ENCODE results near the gene FGF12. TPM values are rescaled to one million over a fixed set of nuclear protein-coding genes. Genes with fewer than 3 reads are reported as not detected.

Gene FGF12
- total and polyA plus RNA-seq, 7 donors = 0.25 to 0.87 (median 0.71) TPM

GRCh38 chr3:192212335-192212734, 515.0 kb downstream of the FGF12 start:
- WGBS, 3 donors = 76 to 84% (median 80%) methylated on average over 2 of the region's 2 CpGs
- Histone ChIP-seq H3K4me1 (no peaks in the 10 kb centered on the region), H3K36me3 (ENCODE audit: insufficient read depth in 1 of 2, low read depth in 1 of 2) (no peaks in the 10 kb centered on the region), H3K9me3 (no peaks in the 10 kb centered on the region), H3K27me3 (ENCODE audit: insufficient read depth in 3 of 3, low read length in 2 of 3) (no peaks in the 10 kb centered on the region), H3K27ac (no peak overlapping the region), H3K4me3 (no peak overlapping the region)
- ATAC-seq = no peak
- no peak for DNase-seq
- intact Hi-C loops (cut with DNase I) = no loop called here
- no peak for TF ChIP-seq CTCF (IDR thresholded peaks at IDR 0.05)

- 8 to 11% (median 10%) methylated on average over 2 of the region's 2 CpGs for WGBS, 3 donors
- Histone ChIP-seq H3K27me3 (ENCODE audit: insufficient read depth in 3 of 3, low read length in 2 of 3) (no peaks in the 10 kb centered on the region), H3K4me3 (no peak overlapping the region), H3K36me3 (ENCODE audit: insufficient read depth in 1 of 2, low read depth in 1 of 2) (no peaks in the 10 kb centered on the region), H3K27ac (no peak overlapping the region), H3K4me1 (no peaks in the 10 kb centered on the region), H3K9me3 (no peaks in the 10 kb centered on the region)
- DNase-seq (no peak), ATAC-seq (no peak)
- no peak for TF ChIP-seq CTCF (IDR thresholded peaks at IDR 0.05)
- intact Hi-C loops (cut with DNase I) = no loop called here
Measured at GRCh38 chr3:192207651-192208050, 519.7 kb downstream of the FGF12 start.

- H3K27ac ChIP-seq = no peak overlapping the region
- no peaks in the 10 kb centered on the region for H3K9me3 ChIP-seq
- no peak overlapping the region for H3K4me3 ChIP-seq
- intact Hi-C loops (cut with DNase I) = no loop called here
- no peaks in the 10 kb centered on the region for H3K4me1 ChIP-seq
- no peaks in the 10 kb centered on the region for H3K27me3 ChIP-seq (ENCODE audit: insufficient read depth in 3 of 3, low read length in 2 of 3)
- ATAC-seq (no peak), DNase-seq (no peak)
- TF ChIP-seq CTCF (IDR thresholded peaks at IDR 0.05) = no peak
- 64 to 77% (median 73%) methylated on average over 3 of the region's 3 CpGs for whole genome bisulfite sequencing, 3 donors
- no peaks in the 10 kb centered on the region for H3K36me3 ChIP-seq (ENCODE audit: insufficient read depth in 1 of 2, low read depth in 1 of 2)
Measured at GRCh38 chr3:192207239-192207638, 520.1 kb downstream of the FGF12 start.

GRCh38 chr3:192194085-192194484, 533.3 kb downstream of the FGF12 start:
- TF ChIP-seq CTCF (IDR thresholded peaks at IDR 0.05) = no peak
- Histone ChIP-seq H3K4me3 (no peak overlapping the region), H3K4me1 (no peaks in the 10 kb centered on the region), H3K36me3 (ENCODE audit: insufficient read depth in 1 of 2, low read depth in 1 of 2) (no peaks in the 10 kb centered on the region), H3K27ac (no peak overlapping the region), H3K9me3 (no peaks in the 10 kb centered on the region), H3K27me3 (ENCODE audit: insufficient read depth in 3 of 3, low read length in 2 of 3) (no peaks in the 10 kb centered on the region)
- no peak for ATAC-seq
- intact Hi-C loops (cut with DNase I) = no loop called here
- no peak for DNase-seq

- DNase-seq = peak; percentile 25 to 57
- H3K36me3 ChIP-seq (ENCODE audit: insufficient read depth in 1 of 2, low read depth in 1 of 2) = no peaks in the 10 kb centered on the region
- intact Hi-C loops (cut with DNase I) = no loop called here
- 31 to 37% (median 36%) methylated on average over 7 of the region's 7 CpGs for WGBS, 3 donors
- ATAC-seq = no peak
- TF ChIP-seq CTCF (IDR thresholded peaks at IDR 0.05) = peak; percentile 39
- no peaks in the 10 kb centered on the region for H3K27me3 ChIP-seq (ENCODE audit: insufficient read depth in 3 of 3, low read length in 2 of 3)
- no peak overlapping the region for H3K4me3 ChIP-seq
- no peaks in the 10 kb centered on the region for H3K4me1 ChIP-seq
- H3K27ac ChIP-seq = no peak overlapping the region
- no peaks in the 10 kb centered on the region for H3K9me3 ChIP-seq
Measured at GRCh38 chr3:192188218-192188835, 539.0 kb downstream of the FGF12 start.

Measured in psoas muscle (tissue), 8 donors.